Neural cell (in vitro differentiated cells): ENCODE data around the gene AP1M1. TPM values are rescaled to one million over a fixed set of nuclear protein-coding genes. Genes with fewer than 3 reads are reported as not detected.

Experiments
- H2AFZ ChIP-seq: fragments of 200-600, 300-800 bp; sonication (generic), shearing (Covaris generic); 2 replicates; pipeline ENCODE4 v1.6.0; 2014; ENCODE audit warnings: low read depth, mild to moderate bottlenecking, antibody characterized with exemption, low read length, moderate library complexity
- H3F3A ChIP-seq: fragments of 200-600 bp; shearing (Covaris generic); 2 replicates; pipeline ENCODE4 v1.6.1; 2016; ENCODE audit warnings: mild to moderate bottlenecking, moderate library complexity, mixed read lengths, antibody characterized with exemption, low read length; ENCODE audit not compliant: insufficient read depth, poor library complexity, severe bottlenecking
- H3K27ac ChIP-seq: fragments of 200-600, 300-800 bp; sonication (generic), shearing (Covaris generic); 2 replicates; pipeline ENCODE4 v1.5.1; 2014; ENCODE audit warnings: mild to moderate bottlenecking, low read length, moderate library complexity
- H3K27me3 ChIP-seq: fragments of 300-800, 200-600 bp; sonication (generic), shearing (Covaris generic); 2 replicates; pipeline ENCODE4 v1.6.0; 2014; ENCODE audit warnings: mild to moderate bottlenecking, low read depth, low read length, moderate library complexity; ENCODE audit not compliant: insufficient read depth
- H3K36me3 ChIP-seq: fragments of 300-800, 200-600 bp; sonication (generic), shearing (Covaris generic); 2 replicates; pipeline ENCODE4 v1.5.1; 2014; ENCODE audit warnings: mild to moderate bottlenecking, antibody characterized with exemption, low read length, moderate library complexity; ENCODE audit not compliant: insufficient read depth
- H3K4me2 ChIP-seq: fragments of 300-800, 200-600 bp; sonication (generic), shearing (Covaris generic); 2 replicates; pipeline ENCODE4 v1.6.0; 2014; ENCODE audit warnings: mild to moderate bottlenecking, low read length
- H3K4me3 ChIP-seq: fragments of 300-800, 200-600 bp; sonication (generic), shearing (Covaris generic); 2 replicates; pipeline ENCODE4 v1.5.1; 2014; ENCODE audit warnings: mild to moderate bottlenecking, low read length, moderate library complexity
- H3K79me2 ChIP-seq: fragments of 200-600 bp; shearing (Covaris generic); replicated peaks from 2 replicates; pipeline ENCODE4 v1.6.0; 2014; ENCODE audit warnings: mild to moderate bottlenecking, low read length, moderate library complexity; ENCODE audit not compliant: insufficient read depth
- H3K9ac ChIP-seq: fragments of 300-800, 200-600 bp; sonication (generic), shearing (Covaris generic); 2 replicates; pipeline ENCODE4 v1.6.1; 2016; ENCODE audit warnings: mild to moderate bottlenecking, low read length, mixed read lengths
- H3K9me2 ChIP-seq: fragments of 200-600 bp; shearing (Covaris generic); 2 replicates; pipeline ENCODE4 v1.6.1; 2016; ENCODE audit warnings: mild to moderate bottlenecking, low read length, mixed read lengths; ENCODE audit not compliant: insufficient read depth
- H3K9me3 ChIP-seq: fragments of 200-600, 300-800 bp; sonication (generic), shearing (Covaris generic); 2 replicates; pipeline ENCODE4 v1.6.1; 2016; ENCODE audit warnings: mild to moderate bottlenecking, mixed run types, low read length, moderate library complexity, mixed read lengths
- H4K20me1 ChIP-seq: fragments of 200-600 bp; shearing (Covaris generic); 2 replicates; pipeline ENCODE4 v1.6.1; 2016; ENCODE audit warnings: mild to moderate bottlenecking, mixed run types; ENCODE audit not compliant: insufficient read depth
- CTCF ChIP-seq: fragments of 450-650 bp; IDR thresholded peaks from 2 replicates; pipeline ENCODE4 v1.5.1; 2014; ENCODE audit warnings: antibody characterized with exemption, mild to moderate bottlenecking, moderate library complexity; ENCODE audit not compliant: poor library complexity, severe bottlenecking
- EP300 ChIP-seq: fragments of 450-650 bp; conservative IDR thresholded peaks from 2 replicates; pipeline ENCODE4 v1.6.1; 2014; ENCODE audit warnings: antibody characterized with exemption, mild to moderate bottlenecking, moderate library complexity; ENCODE audit not compliant: poor library complexity, severe bottlenecking
- EZH2 ChIP-seq: fragments of 200-600, 300-800 bp; shearing (Covaris generic), sonication (generic); IDR thresholded peaks from 2 replicates; pipeline ENCODE4 v1.6.1; 2014; ENCODE audit warnings: antibody characterized with exemption, low read length, borderline replicate concordance, mild to moderate bottlenecking; ENCODE audit not compliant: insufficient read depth, poor library complexity, severe bottlenecking
- MXI1 ChIP-seq: fragments of 450-650 bp; conservative IDR thresholded peaks from 2 replicates; pipeline ENCODE4 v1.6.1; 2014; ENCODE audit warnings: antibody characterized with exemption, mild to moderate bottlenecking; ENCODE audit not compliant: poor library complexity, severe bottlenecking
- POLR2AphosphoS5 ChIP-seq: IDR thresholded peaks from 2 replicates; pipeline ENCODE4 v1.6.1; 2012
- RAD21 ChIP-seq: fragments of 450-650 bp; conservative IDR thresholded peaks from 2 replicates; pipeline ENCODE4 v1.6.1; 2014; ENCODE audit warnings: antibody characterized with exemption, mild to moderate bottlenecking, moderate library complexity
- SMC3 ChIP-seq: fragments of 450-650 bp; conservative IDR thresholded peaks from 2 replicates; pipeline ENCODE4 v1.6.1; 2014; ENCODE audit warnings: antibody characterized with exemption, mild to moderate bottlenecking, moderate library complexity; ENCODE audit not compliant: poor library complexity
- TAF1 ChIP-seq: IDR thresholded peaks from 2 replicates; pipeline ENCODE4 v1.6.1; 2012; ENCODE audit warnings: low read depth
- polyA plus RNA-seq: library from polyadenylated mRNA; depleted of rRNA; stranded (reverse); fragments of >200 nt; gene quantifications from 2 replicates; pipeline ENCODE4 v1.2.3, GENCODE V29; 2014
- TF ChIP-seq, protein P1 (sequence below): IDR thresholded peaks from 2 replicates; pipeline ENCODE4 v1.6.1; 2012; ENCODE audit warnings: borderline replicate concordance

The AP1M1 gene
- polyA plus RNA-seq, 1 donor from 2014 or later: 81.4 TPM

DNA sequence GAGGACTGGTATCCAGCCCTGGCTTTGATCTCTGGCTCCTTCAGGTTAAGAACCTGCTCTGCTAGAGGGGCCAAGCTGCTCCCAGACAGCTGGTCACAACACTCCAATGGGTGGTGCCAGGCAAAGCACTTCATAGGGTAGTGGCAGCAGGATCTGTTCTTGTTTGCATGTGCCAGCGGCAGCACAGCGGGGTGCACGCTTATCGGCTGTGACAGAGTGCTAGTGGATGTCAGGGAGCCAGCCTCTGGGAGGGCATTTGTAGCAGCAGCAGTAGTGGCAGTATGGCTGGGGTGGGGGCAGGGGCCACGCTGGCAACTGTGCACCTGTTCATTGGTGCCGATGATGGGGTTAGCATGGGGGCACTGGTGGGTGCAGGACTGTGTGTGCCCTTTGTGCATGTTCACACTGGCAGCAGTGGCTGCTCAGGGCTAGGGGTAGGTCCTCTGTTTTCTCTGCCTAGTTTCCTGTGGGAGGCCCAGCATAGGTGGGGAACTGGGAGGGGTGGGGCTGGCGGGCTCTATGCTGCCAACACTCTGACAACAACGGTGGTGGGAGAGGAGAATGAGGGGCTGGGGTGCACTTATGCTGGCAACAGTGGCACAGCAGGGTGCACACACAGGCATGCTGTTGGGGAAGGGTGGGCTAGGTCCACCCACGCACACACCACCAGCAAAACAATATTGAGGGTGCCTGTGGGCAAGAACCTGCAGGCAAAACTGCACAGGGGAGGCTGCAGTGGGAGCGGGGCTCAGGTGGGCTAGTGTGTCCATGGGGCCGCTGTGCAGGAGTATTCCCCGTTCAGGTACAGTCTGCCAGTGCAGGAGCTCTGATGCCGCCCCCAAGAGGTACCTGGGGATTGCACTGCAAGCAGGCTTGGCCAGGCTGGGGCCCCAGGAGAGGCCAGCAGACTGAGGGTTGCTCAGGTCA is 19.3 kb downstream of the AP1M1 start (continued):
- TF ChIP-seq EP300 (no peak), MXI1 (no peak)

GRCh38 chr19:16217716-16218451 is 20.2 kb downstream of the AP1M1 start:
- Histone ChIP-seq H3K4me2 (no peak overlapping the region), H3K9me3 (no peaks in the 10 kb centered on the region), H3K9ac (no peak overlapping the region), H4K20me1 (no peaks in the 10 kb centered on the region), H3K4me3 (no peak overlapping the region), H3F3A (no peaks in the 10 kb centered on the region), H3K9me2 (no peaks in the 10 kb centered on the region), H3K36me3 (no peaks in the 10 kb centered on the region), H3K27me3 (no peaks in the 10 kb centered on the region), H3K27ac (no peak overlapping the region), H3K79me2 (no peaks in the 10 kb centered on the region), H2AFZ (no peak overlapping the region)
- TF ChIP-seq POLR2AphosphoS5 (no peak), MXI1 (no peak), SMC3 (no peak), EZH2 (no peak), CTCF (no peak), EP300 (no peak), TAF1 (no peak), RAD21 (no peak)
- TF ChIP-seq, protein P1, sequence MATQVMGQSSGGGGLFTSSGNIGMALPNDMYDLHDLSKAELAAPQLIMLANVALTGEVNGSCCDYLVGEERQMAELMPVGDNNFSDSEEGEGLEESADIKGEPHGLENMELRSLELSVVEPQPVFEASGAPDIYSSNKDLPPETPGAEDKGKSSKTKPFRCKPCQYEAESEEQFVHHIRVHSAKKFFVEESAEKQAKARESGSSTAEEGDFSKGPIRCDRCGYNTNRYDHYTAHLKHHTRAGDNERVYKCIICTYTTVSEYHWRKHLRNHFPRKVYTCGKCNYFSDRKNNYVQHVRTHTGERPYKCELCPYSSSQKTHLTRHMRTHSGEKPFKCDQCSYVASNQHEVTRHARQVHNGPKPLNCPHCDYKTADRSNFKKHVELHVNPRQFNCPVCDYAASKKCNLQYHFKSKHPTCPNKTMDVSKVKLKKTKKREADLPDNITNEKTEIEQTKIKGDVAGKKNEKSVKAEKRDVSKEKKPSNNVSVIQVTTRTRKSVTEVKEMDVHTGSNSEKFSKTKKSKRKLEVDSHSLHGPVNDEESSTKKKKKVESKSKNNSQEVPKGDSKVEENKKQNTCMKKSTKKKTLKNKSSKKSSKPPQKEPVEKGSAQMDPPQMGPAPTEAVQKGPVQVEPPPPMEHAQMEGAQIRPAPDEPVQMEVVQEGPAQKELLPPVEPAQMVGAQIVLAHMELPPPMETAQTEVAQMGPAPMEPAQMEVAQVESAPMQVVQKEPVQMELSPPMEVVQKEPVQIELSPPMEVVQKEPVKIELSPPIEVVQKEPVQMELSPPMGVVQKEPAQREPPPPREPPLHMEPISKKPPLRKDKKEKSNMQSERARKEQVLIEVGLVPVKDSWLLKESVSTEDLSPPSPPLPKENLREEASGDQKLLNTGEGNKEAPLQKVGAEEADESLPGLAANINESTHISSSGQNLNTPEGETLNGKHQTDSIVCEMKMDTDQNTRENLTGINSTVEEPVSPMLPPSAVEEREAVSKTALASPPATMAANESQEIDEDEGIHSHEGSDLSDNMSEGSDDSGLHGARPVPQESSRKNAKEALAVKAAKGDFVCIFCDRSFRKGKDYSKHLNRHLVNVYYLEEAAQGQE: no peak

- no peaks in the 10 kb centered on the region for H4K20me1 ChIP-seq
- H2AFZ ChIP-seq: no peak overlapping the region
- no peaks in the 10 kb centered on the region for H3K9me2 ChIP-seq
- H3K9me3 ChIP-seq: no peaks in the 10 kb centered on the region
- no peak overlapping the region for H3K4me2 ChIP-seq
- H3K79me2 ChIP-seq: no peaks in the 10 kb centered on the region
- H3K9ac ChIP-seq: no peak overlapping the region
- no peaks in the 10 kb centered on the region for H3F3A ChIP-seq
- no peaks in the 10 kb centered on the region for H3K27me3 ChIP-seq
- H3K27ac ChIP-seq: no peak overlapping the region
- no peak for TF ChIP-seq MXI1
- no peak for TF ChIP-seq SMC3
- no peak for TF ChIP-seq EZH2
- TF ChIP-seq POLR2AphosphoS5: no peak
- TF ChIP-seq CTCF: no peak
- no peak for TF ChIP-seq RAD21
- TF ChIP-seq, protein P1: no peak
- no peak for TF ChIP-seq EP300
- no peak for TF ChIP-seq TAF1
- no peak overlapping the region for H3K4me3 ChIP-seq
- H3K36me3 ChIP-seq: no peaks in the 10 kb centered on the region
These were observed 21.1 kb downstream of the AP1M1 start for GRCh38 chr19:16218851-16219250.
